ENCODE results near the gene AQP7.
A peak's percentile ranks its signal among the peaks of the same experiment; 100 is the strongest.
"Not testable (repeated sequence)": the region's sequence is repeated elsewhere in the genome, so short reads cannot be mapped to it uniquely, and the experiment has no call there.

The AQP7 gene

GRCh38 chr9:33431420-33431819 lies 29.1 kb upstream of the AQP7 start:
- DNase-seq, result no peak

GRCh38 chr9:33430942-33431341 lies 28.6 kb upstream of the AQP7 start:
- DNase-seq, result no peak

- no peak for DNase-seq
Measured at GRCh38 chr9:33429256-33429985, 27.1 kb upstream of the AQP7 start.

GRCh38 chr9:33426843-33427293 lies 24.5 kb upstream of the AQP7 start:
- DNase-seq, result no peak

GRCh38 chr9:33425128-33425533 lies 22.8 kb upstream of the AQP7 start:
- DNase-seq, result no peak

GRCh38 chr9:33424492-33424891 lies 22.1 kb upstream of the AQP7 start:
- not testable (repeated sequence) for DNase-seq

GRCh38 chr9:33424043-33424442 lies 21.7 kb upstream of the AQP7 start:
- DNase-seq, result not testable (repeated sequence)

- DNase-seq, result no peak
Measured at GRCh38 chr9:33419708-33420303, 17.4 kb upstream of the AQP7 start.

GRCh38 chr9:33418090-33418489 lies 15.7 kb upstream of the AQP7 start:
- no peak for DNase-seq

GRCh38 chr9:33416996-33417395 lies 14.6 kb upstream of the AQP7 start:
- DNase-seq, result no peak

GRCh38 chr9:33415501-33416038 lies 13.2 kb upstream of the AQP7 start:
- DNase-seq, result peak; percentile 19

GRCh38 chr9:33414889-33415500 lies 12.6 kb upstream of the AQP7 start:
- DNase-seq, result no peak

- no peak for DNase-seq
Measured at GRCh38 chr9:33414268-33414667, 11.9 kb upstream of the AQP7 start.

GRCh38 chr9:33408087-33408486 lies 5.7 kb upstream of the AQP7 start:
- no peak for DNase-seq

- no peak for DNase-seq
Measured at GRCh38 chr9:33407061-33407460, 4.7 kb upstream of the AQP7 start.

GRCh38 chr9:33404788-33405362 lies 2.5 kb upstream of the AQP7 start:
- DNase-seq, result no peak

- no peak for DNase-seq
Measured at GRCh38 chr9:33403941-33404787, 1.8 kb upstream of the AQP7 start.

GRCh38 chr9:33401809-33402208 lies 559 bp downstream of the AQP7 start:
- not testable (repeated sequence) for DNase-seq

GRCh38 chr9:33399047-33399446 lies 3.3 kb downstream of the AQP7 start:
- DNase-seq, result not testable (repeated sequence)

GRCh38 chr9:33397801-33398200 lies 4.6 kb downstream of the AQP7 start:
- not testable (repeated sequence) for DNase-seq

GRCh38 chr9:33395159-33395879 lies 7.0 kb downstream of the AQP7 start:
- not testable (repeated sequence) for DNase-seq

GRCh38 chr9:33393986-33394385 lies 8.4 kb downstream of the AQP7 start:
- not testable (repeated sequence) for DNase-seq
